GM18507 (cell line): ENCODE data around the gene SRRM3.
"Not testable (repeated sequence)": the region's sequence is repeated elsewhere in the genome, so short reads cannot be mapped to it uniquely, and the experiment has no call there.

Source experiments
- DNase-seq: peaks from one replicate; pipeline ENCODE4 v3.0.0; 2011; ENCODE audit warnings: low read depth; ENCODE audit not compliant: insufficient read length; ENCODE audit errors: extremely low spot score
- FAIRE-seq: peaks from 2 replicates; lab custom pipeline; 2011; peaks lifted over from hg19 to GRCh38; lab: Jason Lieb, UNC

SRRM3 gene

DNA sequence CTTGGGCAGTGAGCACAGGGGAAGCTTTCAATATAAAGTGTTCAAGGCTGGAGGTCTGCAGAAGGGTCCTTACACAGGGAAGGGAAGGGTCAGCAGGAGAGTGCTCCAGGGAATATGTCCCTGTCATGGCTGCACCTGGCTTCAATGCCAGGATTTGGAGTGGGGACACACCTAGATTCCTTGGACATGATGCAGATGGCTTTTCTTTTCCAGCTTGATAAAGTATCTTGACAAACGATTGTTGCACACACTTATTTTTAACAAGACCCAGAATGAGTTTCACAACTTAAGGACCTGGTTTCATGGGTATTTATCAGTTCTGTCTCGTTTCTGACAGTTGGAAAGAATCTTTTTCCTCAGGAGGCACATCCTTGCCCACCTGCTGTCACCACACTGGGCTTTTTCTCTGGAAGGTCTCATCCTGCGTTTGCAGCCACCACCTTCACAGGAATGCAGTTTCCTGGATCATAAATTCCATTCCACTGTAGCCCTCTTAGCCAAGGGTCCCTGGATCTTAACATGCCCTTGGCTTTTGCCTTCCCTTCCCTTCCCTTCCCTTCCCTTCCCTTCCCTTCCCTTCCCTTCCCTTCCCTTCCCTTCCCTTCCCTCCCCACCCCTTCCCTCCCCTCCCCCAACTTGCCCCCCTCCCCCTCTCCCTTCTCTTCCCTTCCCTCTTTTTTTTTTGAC, 21.7 kb downstream of the SRRM3 start:
- FAIRE-seq (no peak), DNase-seq (no peak)

DNA sequence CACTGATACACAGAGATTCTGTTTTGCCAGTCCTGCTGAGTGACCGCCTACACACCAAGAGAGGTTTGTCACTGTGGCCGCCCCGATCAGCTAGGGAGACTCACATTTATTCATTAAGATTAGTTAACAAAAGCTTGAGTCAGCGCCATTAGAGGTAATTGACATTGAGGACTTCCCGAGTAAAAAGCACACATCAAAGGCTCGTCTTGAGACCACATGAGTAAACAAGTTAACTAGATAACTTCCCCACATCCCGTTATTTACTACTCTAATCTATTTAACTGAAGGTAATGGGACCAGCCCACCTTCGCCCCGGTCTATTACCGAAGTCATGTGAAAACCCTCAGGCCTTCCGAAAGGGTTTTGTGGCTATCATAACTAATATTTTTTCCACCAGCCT, 23.0 kb downstream of the SRRM3 start:
- FAIRE-seq (no peak), DNase-seq (no peak)

DNA sequence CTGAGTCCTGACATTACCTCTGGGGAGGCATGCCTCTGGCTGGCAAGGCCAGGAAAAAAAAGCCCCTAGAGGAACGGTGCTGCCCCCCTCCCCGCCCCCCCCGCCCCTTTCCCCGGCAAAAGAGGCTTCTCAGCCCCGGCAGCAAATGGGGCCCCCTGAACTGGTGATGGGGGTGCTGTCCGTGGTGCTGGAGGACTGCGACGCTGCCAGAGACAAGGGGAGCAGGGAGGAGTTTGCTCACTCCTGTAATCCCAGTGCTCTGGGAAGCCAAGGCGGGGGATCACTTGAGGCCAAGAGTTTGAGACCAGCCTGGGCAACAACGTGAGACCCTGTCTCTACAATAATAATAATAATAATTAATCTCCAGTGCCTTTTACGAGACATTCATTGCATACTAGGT, 23.7 kb downstream of the SRRM3 start:
- DNase-seq = no peak
- FAIRE-seq = no peak

DNA sequence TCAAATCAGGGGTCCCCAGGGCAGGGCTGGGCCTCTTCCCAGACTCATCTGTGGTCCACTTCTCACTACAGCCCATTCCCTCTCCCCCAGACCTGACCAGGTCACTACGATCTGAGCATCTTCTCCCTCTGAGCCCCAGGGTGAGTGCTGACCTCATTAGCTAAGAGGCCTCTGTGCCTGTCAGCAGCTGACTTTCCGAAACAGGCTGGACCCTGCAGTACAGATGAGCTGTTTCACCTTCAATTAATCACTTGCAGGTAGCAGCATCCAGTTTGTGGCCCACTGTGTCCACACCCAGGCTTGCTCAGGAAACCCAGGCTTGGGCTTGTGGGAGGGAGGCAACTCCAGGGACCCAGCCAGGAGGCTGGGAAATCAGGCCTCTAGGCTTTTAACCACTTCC, 24.3 kb downstream of the SRRM3 start:
- no peak for DNase-seq
- FAIRE-seq = no peak

DNA sequence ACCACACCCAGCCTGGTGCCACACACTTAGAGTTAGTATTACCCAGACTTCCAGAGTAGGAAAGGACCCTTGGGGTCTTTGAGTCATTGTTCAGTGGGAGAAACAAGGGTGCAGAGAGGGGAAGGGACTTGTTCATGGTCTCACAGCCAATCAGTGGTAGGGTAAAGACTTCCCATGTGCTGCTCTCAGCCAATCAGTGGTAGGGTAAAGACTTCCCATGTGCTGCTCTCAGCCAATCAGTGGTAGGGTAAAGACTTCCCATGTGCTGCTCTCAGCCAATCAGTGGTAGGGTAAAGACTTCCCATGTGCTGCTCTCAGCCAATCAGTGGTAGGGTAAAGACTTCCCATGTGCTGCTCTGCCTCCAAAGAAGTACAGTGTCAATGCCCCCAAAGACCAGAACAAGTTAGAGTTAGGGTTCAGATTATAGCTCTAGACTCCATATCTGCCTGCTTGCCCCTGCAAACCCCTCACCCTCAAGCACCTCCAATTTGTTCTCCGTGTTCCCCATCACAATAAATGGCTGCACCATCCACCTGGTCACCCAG, 25.3 kb downstream of the SRRM3 start:
- FAIRE-seq, DNase-seq: not testable (repeated sequence)

DNA sequence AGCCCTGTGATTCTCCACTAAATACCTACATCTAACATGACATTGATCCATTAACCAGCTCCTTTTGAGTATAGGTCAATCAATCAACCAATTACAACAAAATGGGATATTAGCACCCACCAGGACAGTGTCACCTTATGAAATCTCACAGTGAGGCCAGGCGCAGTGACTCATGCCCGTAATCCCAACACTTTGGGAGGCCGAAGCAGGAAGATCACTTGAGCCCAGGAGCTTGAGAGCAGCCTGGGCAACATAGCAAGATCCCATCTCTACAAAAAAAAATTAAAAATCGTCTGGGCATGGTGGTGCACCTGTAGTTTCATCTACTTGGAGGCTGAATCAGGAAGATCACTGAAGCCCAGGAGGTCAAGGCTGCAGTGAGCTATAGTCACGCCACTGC, 28.5 kb downstream of the SRRM3 start:
- no peak for FAIRE-seq

DNA sequence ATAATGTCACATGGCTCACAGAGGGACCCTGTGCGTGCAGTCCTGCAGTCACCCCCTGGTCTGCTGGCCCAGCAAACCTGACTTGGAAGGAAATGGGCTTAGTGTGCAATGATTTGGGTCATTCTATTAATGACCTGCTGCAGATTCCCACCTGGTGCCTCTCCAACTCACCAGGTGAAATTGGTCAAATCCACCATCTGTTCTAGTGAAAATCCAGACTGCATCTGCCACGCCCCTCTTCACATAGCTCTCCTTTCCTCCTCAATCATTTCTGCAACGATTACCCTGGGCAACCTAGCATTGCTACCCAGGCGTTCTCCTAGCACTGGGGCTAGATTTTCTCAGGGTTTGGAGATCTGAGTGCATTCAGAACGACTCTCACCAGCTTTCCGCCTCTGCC, 29.4 kb downstream of the SRRM3 start:
- no peak for DNase-seq
- no peak for FAIRE-seq

More for the DNA sequence above, 28.5 kb downstream of the SRRM3 start:
- no peak for DNase-seq

DNA sequence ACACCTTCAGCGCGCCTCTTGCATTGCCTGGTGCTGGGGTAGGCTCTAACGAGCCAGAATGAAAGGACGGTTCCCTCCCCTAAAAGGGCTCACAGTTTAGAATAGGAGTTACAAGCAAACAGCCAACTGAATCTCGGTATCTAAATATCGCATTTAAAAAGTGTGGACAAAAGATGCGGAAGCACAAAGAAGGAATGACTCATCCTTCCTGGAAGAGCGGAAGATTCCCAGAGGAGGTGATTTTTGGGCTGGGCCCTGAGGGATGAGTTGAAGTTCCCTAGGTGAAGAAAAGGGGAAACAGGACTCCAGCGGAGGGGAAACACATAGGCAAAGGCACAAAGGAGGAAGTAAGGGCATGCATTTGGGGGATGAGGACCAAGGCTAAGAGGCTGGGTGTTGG, 29.9 kb downstream of the SRRM3 start:
- FAIRE-seq (no peak), DNase-seq (no peak)

DNA sequence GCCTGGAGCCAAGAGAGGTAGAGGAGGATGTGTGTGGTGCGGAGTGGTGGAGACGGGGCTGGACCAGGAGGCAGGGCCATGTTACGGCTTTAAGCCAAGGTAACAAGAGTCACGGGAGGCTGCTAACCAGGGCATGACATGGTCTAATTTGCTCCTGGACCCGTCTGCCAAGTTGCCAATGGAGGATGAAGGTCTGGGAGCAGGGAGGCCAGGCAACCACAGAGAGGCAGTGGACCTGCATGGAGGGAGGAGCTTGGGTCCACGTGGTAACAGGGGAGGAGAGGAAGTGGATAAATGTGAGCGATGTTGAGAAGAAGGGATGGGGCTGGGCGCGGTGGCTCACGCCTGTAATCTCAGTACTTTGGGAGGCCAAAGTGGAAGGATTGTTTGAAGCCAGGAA, 31.0 kb downstream of the SRRM3 start:
- FAIRE-seq = no peak
- DNase-seq = no peak

DNA sequence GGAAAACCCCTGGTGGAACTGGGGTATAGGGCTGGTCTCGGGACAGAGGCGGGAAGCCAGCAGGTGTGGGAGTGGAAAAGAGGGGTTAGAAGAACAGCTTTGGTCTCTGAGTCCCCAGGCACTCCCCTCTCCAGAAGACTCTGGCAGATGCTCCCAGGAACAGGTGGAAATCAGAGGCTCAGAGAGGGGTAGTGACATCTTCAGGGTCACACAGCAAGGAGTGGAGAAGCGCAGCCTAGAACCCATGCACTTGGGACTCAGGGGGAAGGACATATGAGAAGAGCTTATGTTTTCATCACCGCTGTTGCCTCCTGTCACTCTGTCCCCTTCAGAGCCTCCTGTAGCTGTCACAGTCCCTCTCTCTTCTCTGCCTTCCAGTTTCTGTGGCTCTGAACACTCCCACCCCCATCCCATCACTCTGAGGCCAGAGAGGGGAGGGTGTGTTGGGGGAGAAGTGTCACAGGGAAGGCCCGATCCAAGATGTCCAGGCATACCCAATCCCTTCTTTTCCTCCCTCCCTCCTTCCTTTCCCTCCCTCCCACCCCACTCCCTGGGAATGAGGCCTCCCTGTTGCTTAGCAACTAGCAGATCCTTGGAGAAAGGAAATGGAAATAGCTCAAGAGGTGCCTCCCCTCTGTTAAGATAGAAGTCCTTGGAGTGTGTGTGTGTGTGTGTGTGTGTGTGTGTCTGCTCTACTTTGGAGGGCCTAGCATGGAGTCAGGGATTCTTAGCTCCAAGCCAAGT, 32.0 kb downstream of the SRRM3 start:
- FAIRE-seq = no peak
- DNase-seq = no peak

DNA sequence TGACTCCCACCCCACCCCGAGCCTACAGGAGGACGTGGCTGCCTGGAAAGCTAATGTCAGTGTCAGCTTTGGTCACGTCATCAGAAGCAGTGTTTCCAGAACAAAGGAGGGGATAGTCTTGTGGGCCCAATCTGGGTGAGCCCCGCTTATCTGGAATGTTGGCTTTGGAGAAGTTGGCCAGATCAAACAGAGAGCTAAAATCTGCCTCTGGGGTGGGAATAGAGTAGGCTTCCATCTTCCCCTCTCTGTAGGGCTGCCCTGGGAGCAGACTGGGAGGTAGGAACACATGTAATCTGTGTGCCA, 32.5 kb downstream of the SRRM3 start:
- no peak for DNase-seq
- no peak for FAIRE-seq

DNA sequence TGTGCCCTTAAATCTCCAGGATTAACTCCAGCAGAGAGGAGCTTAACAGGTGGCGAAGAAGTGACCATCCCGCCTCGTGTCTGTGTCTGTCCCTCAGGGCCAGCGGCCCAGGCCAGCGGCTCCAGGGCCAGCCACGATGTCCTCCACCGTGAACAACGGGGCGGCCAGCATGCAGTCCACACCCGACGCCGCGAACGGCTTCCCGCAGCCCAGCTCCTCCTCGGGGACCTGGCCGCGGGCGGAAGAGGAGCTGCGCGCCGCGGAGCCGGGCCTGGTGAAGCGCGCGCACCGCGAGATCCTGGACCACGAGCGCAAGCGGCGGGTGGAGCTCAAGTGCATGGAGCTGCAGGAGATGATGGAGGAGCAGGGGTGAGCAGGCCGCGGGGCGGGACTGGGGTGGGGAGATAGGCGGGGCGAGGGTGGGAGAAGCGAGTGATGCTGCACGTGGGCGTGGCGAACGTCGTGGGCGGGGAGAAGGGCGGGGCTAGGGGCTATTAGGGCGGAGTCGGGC, 33.3 kb downstream of the SRRM3 start:
- peak; percentile 86 for FAIRE-seq
- peak; percentile 80 for DNase-seq

DNA sequence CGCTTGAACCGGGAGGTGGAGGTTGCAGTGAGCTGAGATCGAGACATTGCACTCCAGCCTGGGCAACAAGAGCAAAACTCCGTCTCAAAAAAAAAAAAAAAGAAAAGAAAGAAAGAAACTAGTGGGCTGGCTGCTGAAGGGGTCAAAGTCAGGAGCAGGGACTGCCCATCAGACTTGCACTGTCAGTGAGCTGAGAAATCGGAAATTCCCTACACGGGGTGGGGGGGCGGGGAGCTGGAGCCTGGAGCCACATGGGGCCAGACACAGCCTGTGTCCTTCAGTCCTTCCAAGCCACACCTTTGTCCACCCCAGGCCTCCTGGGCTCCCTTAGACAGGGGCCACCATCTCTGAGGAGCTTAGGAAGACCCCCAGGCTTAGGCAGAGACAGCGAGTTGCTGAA, 34.5 kb downstream of the SRRM3 start:
- FAIRE-seq = no peak
- DNase-seq = no peak

DNA sequence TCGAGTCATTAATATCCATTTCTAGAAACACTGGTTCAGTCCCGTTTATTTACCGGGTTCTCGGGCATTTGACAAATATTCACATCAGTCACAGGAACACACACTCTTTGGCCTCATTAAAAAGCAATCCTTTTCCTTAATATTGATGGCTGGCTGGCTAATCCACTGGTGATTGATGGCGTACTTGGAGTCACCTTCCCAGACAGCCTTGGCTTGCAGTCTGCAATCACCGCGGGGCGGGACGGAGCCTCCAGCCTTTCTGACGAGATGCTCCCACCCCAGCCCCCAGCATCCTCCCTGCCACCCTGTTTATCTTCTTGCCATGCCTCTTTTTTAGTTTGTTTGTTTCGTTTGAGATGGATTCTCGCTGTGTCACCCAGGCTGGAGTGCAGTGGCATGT, 36.6 kb downstream of the SRRM3 start:
- FAIRE-seq = no peak
- no peak for DNase-seq

DNA sequence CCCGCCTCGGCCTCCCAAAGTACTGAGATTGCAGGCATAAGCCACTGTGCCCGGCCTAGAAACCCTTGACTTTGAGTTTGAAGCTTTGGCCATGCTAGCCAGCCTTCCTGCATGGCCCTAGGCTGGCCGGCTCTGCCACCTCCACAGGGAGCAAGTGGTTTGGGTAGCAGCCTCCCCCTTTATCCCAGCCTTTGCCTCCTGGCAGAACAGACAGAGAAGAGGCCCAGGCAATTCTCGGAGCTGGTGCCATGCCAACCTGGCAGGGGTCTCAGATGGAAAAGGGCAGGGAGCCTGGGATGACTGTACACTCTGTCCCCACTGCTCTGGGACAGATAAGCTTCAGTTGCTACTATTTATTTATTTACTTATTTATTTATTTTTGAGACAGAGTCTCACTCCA, 39.4 kb downstream of the SRRM3 start:
- FAIRE-seq = no peak

DNA sequence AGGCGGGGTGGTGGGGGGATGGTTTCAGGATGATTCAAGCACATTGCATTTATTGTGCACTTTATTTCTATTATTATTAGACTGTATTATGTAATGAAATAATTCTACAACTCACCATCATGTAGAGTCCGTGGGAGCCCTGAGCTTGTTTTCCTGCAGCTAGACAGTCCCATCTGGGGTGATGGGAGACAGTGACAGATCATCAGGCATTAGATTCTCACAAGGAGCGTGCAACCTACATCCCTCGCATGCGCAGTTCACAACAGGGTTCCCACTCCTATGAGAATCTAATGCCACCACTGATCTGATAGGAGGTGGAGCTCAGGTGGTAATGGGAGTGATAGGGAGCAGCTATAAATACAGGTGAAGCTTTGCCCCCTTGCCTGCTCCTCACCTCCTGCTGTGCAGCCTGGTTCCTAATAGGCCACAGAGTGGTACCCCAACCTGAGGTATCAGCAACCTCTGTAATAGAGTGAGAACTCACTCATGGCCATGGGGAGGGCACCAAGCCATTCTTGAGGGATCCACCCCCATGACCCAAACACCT, 40.9 kb downstream of the SRRM3 start:
- DNase-seq, FAIRE-seq: not testable (repeated sequence)

More for the DNA sequence above, 39.4 kb downstream of the SRRM3 start:
- DNase-seq = no peak

DNA sequence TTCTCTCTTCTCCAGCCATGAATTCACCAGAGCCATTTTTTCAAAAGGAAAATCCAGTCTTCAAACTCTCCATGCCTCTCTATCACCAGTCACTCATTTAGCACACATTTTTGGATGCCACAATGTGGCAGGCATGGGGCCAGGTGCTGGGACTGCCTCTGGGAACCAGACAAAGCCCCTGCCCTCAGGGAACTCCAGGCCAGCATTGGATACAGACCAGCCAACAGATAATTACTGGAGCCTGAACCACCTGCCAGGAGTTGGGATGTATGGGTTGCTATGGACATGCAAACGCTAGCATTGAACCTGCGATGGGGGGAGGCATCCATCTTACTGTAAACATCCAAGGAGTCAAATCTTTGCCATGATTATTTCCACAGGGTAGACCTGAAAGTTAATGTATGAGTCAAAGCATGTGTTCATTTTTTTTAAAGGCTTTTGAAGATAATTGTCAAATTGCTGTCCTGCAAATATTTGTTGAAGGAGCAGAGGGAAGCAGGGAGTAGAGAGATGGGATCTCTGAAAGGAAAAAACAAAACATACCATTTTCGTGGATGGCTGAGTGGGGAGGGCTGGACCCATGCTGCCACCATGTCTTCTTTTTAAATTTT, 43.2 kb downstream of the SRRM3 start:
- DNase-seq (no peak), FAIRE-seq (no peak)

DNA sequence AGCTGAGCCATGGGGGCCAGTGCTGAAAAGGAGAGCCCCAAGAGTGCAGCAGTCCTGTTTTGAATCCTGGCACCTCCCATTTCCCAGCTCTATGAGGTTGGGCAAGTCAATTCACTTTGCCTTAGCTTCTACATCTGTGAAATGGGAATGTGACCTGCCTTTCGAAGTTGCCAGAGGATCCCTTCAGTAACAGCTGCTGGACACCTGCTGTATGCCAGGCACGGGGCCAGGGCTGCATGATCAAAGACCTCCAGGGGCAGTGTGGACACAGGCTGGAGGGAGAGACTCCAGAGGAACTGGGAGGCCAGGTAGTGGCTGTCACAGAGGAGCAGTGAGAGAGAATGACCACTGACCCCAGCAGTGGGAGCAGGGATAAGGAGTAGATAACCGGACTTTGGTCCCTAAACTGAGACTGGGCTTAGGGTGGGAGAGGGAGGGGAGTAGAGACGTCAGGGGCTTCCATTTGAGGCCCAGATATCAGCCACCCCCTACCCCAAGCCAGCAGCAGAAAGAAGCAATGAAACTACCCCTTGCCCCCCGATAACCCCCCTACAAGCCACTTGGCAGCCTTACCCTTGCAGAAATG, 45.2 kb downstream of the SRRM3 start:
- no peak for DNase-seq
- FAIRE-seq = no peak

DNA sequence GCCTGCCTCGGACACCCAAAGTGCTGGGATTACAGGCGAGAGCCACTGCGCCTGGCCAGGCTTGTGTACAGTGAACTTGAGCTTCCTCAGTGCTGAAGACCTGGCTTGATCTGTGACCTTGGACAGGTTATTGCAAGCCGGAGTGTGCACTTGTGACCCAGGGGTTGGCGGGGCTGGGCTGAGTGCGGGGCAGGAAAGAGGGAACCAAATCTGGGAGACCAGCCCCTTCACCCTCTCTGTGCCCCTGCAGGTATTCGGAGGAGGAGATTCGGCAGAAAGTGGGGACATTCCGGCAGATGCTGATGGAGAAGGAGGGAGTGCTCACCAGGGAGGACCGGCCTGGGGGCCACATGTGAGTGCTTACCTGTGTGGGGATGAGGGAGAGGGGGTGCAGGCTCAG, 46.2 kb downstream of the SRRM3 start:
- FAIRE-seq = no peak

DNA sequence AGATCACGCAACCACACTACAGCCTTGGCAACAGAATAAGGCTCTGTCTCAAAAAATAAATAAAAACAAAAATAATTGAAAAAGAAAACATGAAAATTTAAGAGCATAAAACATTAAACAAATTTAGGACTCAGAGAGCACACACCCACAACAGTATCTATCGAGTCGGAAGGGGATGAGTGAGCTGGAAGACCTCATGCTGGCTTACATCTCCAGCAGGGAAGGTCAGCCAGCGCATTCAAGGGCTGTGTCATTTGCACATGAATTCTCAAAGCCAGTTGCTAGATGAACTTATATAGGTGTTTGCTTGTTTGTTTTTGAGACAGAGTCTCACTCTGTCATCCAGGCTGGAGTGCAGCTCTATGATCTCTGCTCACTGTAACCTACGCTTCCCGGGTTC, 50.3 kb downstream of the SRRM3 start:
- FAIRE-seq (no peak), DNase-seq (no peak)

More for the DNA sequence above, 46.2 kb downstream of the SRRM3 start:
- no peak for DNase-seq
